ENCODE measurements around the gene GSG1L.

The GSG1L gene

DNA sequence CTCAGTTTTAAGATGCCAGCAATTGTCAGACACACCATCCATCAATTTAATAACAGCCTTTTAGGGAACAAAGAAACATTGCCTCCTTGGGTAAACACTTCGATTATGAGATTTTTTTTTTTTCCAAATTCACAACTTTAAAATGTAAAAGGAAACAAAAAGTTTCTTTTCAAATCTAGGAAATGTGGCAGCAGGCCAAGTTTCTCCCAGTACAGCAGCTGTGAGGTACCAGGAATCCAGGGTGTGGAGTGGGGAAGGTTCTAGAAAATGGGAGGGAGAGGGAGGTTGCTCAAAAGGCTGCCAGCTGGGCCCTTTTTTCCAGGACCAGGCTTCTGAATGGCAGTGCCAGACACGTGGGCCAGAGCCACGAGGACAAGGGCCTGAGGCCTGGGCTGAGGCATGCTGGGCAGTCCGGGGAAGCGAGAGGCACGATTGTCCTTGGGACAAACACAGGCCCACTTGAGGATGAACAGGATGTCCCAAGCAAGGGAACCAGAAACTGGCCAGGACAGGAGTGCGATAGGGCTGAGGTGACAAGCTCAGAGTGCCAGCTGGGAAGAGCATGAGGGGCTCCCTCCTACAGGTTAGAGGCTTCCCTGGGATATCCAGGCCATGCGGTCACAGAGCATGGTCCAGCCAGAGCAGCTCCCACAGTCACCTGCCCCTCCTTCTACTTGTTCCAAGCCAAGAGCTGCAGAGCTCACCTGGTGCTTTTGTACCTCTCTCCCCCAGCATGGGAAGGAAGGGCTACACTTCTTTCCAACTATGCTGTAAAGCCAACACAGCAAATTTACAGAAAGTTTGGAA lies 298.4 kb downstream of the GSG1L start:
- DNase-seq (ENCODE audit: extremely low read depth in 1 of 2, low read depth in 1 of 2) = no peak

DNA sequence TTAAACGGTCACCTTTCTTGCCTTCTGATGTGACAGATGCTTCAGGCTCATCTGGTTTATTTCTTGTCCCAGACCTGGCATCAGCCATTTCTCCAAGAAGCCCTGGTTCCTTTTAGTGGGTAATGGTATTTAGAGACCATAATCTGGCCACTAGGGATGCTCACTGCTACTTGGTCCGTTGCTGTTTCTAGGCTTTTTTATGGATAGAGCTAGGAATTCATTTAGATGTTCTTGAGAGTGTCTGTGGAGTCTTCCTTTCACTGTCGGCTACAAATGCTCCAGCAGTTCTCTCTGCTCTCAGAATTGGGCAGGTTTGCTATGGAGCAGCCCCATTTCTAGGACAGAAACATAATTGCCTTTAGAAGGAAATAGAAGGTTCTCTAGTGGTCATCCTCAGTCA lies 299.1 kb downstream of the GSG1L start:
- no peak for DNase-seq (ENCODE audit: extremely low read depth in 1 of 2, low read depth in 1 of 2)

DNA sequence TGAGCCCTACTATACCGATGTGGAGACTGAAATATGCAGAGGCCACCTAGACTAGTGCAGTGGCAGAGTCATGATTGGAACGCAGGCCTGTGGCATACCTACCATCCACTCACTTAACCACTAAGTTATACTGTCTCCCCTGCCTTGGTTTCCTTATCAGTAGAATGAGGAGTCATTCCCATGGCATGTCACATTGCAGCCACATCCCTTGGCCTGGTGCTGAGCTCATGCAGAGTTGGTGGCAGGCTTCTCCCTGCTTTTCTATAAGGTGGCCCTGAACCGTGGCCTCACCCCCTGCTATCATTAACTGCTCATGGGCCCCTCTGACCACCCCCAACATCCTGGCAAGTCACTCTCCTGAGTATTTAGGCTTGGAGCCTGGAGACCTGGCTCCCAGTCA lies 301.1 kb downstream of the GSG1L start:
- DNase-seq (ENCODE audit: extremely low read depth in 1 of 2, low read depth in 1 of 2) = no peak

DNA sequence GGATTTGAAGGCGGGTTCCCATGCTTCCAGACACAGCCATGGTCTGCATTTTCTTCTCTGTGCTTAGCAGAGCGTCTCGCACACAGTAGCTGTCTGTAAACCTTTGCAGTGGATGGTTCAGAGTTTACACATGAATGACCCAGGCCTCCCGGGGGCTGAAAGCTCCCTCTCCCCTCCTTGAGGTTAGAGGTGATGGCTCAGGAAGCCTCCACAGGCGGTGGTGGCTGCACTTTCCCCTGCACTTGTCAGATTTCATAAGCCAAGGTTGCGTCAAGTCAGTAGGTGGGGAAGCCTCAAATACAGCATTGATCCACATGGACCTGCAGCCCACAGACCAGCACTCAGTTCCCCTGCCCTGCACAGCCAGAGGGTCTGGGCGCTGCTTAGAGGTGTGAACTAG lies 301.7 kb downstream of the GSG1L start:
- DNase-seq (ENCODE audit: extremely low read depth in 1 of 2, low read depth in 1 of 2) = no peak

DNA sequence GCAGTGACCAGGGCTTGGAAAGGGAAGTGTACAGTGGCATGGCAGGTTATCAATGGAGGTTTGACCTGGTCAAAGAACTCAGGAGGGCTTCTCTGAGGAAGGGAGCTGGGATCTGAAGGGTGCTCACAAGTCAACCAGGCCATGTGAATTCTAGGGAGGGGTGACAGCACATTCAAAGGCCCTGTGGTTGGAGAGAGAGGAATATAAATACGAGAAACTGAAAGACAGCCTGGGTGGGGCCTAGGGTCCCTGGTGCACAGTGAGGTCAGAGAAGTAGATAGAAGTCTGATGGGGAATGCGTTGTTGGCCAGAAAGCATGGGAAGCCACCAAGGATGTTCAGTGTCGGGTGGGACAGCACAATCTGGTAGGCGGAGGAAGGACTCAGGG lies 302.7 kb downstream of the GSG1L start:
- DNase-seq (ENCODE audit: extremely low read depth in 1 of 2, low read depth in 1 of 2) = no peak

DNA sequence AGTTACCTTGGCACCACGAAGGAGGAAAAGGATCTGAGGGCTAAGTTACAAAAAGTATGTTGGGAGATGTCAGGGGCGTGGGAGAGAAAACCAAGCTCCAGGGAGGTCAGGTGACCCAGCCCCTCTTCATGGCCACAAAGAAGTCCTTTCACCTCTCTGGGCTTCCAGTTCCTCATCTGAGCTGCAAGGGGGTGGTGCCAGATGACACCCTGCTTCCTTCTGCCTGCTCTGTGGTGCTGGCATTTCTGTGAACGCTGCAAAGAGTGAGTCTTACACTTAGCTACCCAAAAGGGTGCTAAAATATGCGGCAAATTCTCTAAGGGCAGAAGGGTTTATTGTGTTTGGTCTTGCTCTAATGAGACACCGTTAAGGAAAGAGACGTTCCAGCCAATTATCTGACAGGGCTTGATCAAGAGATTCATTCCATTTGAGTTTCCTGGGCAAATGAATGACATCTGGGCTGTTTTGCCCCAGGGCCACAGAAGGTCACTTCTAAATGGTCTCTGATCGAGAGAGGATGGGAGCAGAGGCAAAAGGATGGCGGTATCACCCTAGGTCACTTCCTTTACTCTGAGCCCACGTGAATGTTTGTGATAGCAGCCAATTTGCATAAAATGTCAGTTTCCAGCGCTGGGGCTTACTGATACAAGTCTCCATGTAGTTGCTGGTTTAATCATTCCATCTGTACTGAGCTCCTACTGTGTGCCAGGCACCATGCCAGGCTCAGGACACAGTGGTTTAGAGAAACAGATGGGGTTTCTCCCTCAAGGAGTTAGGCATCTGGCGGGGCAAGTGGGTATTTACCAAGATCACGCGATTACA lies 303.3 kb downstream of the GSG1L start:
- no peak for DNase-seq (ENCODE audit: extremely low read depth in 1 of 2, low read depth in 1 of 2)

DNA sequence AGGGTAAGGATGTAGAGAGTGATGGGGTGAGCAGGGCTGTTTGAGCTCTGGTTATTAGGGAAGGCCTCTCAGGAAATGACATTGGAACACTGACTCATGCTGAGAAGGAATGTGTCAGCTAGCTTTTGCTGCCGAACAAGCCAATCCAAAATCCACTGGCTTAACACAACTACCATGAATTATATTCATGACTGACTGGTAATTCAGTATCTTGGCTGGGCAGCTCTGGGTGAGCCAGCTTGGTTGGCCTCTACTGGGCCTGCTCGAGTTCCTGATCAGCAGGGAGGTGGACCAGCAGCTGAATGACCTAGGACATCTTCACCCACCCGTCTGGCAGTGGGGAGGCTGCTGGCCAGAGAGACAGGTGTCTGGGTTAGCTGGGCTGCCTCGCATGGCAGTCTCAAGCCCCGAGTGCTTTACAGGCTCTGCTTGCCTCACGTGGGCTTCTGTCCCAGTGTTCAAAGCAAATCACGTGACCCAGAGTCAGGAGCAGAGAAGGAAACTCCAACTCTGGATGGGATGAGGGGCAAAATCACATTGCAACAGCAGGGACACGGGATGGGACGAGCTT lies 304.1 kb downstream of the GSG1L start:
- DNase-seq (ENCODE audit: extremely low read depth in 1 of 2, low read depth in 1 of 2) = no peak

DNA sequence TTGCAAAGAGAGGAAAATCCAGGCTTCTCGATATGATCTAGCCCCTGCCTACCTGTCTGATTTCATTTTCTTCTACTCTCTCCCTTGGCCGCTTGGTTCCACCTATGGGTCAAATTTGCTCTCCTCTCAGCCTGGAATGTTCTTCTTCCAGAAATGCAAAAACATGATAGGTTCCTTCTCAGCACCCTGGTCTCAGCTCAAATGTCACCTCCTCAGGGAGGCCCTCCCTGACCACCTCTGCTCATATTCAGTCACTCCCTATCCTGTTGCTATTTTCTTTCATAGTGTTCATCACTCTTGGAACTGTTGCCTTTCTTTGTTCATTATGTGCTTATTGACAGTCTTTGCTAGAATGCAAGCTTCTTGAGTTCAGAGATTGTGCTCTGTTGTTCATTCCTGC lies 305.0 kb downstream of the GSG1L start:
- DNase-seq (ENCODE audit: extremely low read depth in 1 of 2, low read depth in 1 of 2) = no peak

DNA sequence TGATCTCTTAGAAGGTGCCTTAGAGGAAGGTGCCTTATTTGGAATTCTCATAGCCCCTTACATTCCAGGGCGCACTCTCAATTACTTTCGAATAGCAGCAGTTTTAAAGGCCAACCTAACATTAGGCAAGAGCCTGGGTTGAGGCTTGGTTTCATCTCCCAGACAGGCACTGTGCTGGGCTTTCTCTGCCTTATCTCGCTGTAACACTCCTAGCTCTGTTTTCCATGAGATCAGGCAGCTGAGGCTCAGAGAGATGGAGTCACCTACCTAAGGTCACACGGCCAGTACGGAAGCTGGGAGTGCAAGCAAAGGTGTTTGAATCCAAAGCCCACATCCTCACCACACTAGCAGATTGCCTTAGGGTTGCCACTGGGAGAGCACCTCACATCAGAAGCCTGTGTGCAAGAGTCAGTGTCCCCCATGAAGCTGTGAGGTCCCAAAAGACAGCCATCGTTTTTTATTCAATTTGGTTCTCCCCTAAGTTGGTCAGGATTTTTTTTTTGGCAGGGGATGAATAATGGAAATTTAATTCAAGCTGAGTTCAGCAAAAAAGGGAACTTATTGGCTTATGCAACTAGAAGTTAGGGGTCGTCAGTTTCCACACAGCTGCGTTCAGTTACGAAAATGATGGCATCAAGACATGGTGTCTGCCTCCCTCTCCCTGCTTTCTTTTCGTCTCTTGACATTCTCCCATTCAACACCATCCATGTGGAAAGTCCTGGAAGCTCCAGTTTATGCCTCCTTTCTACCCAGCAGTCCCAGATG lies 307.1 kb downstream of the GSG1L start:
- no peak for DNase-seq (ENCODE audit: extremely low read depth in 1 of 2, low read depth in 1 of 2)

DNA sequence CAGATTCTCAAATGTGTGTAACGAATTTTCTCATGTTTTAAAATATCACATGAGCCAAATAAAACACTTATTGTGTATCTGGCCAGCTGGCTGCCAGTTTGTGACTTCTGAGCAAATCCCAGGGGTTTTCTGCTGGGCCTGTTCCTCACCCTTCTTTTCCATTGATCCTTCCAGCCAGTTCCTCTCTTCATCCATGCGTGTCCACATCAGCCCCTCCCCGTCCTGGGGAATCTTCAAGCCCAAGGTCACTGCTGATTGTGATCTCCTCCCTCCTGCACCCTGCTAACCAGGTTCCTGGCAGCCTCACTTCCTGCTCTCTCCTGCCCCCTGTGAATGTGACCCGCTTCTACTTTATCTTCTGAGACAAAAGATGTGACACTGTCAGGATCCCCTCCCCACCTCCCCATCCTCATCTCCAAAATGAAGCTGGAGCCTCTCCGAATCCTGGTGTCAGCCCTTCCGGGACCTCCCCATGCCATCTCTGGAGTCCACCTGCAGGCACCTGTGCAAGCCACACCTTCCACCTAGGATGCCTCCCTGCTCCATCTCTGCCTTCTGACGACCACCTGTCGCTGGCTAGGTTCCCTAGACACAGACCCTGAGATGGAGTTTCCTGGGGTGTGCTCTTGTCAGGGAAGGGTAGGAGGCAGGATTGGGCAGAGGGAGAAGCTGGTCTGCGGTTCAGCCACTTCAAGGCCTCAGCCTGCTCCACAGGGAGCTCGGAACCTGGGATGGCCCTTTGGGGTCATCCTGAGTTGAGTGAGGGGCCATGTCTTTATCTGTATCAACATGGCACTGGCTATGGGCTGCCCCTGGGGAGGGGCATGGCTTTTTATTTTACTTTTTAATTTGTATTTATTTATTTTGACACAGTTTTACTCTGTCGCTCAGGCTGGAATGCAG lies 308.5 kb downstream of the GSG1L start:
- DNase-seq (ENCODE audit: extremely low read depth in 1 of 2, low read depth in 1 of 2) = no peak

DNA sequence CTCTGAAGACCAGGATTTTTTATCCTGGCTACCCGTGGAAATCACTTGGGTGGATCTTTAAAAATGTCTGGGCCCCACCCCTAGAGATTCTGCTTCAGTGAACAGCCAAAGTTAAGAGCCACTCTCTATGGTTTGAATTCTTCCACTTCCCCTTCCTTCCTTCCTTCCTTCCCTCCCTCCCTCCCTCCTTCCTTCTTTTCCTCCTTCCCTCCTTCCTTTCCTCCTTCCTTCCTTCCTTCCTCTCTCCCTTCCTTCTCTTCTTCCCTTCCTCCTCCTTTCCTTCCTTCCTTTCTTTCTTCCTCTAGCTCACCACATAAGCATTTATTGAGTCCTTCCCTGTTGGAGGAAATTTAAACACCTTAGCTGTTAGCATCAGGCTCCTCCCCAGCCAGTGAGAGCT lies 310.0 kb downstream of the GSG1L start:
- no peak for DNase-seq (ENCODE audit: extremely low read depth in 1 of 2, low read depth in 1 of 2)

DNA sequence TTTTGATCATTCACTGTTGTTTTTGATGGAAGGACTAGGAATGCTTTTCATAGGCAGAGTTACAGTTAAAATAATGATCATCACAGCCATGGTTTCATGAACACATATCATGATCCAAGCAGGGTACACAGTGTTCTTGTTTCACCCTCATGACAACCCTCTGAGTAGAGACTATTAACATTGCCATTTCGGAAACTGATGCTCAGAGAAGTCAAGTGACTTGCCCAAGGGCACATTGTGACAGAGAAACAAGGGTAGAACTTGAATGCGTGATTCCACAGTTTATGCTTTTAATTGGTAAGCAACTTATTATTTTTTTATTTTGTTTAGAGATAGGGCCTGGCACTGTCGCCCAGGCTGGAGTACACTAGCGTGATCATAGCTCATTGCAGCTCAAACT lies 311.3 kb downstream of the GSG1L start:
- no peak for DNase-seq (ENCODE audit: extremely low read depth in 1 of 2, low read depth in 1 of 2)

DNA sequence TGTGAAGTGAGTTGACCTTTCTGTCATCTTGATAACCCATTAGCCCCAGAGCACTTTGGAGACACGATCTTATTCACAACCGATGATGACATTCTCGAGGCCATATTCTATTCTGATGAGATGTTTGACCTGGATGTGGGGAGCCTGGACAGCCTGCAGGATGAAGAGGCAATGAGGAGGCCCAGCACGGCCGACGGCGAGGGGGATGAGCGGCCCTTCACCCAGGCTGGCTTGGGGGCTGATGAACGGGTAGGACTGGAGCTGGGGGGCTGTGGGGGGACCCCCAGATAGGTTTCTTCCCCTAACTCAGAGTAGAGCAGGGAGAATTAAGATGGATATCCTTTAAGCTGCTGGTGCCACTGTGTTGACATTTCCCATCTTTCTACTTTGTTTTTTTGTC lies 311.8 kb downstream of the GSG1L start:
- no peak for DNase-seq (ENCODE audit: extremely low read depth in 1 of 2, low read depth in 1 of 2)

DNA sequence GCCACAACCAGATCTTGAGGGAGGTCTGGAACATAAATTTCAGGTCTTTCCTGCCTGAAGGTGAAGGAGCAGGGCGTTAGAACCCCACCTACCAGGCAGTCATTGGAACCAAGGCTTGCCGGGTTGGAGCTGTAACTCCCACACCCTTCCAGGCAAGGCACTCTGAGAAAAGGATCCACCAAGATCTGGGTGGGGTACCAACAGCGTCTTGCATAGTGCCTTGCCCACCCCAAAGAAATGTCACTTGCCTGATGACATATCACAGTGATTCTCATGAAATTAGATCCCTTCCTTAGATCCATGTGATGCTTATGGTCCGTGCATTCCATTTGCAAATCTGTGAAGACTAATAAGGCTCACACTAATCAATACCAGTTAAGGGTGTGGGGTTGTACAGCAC lies 312.3 kb downstream of the GSG1L start:
- no peak for DNase-seq (ENCODE audit: extremely low read depth in 1 of 2, low read depth in 1 of 2)

DNA sequence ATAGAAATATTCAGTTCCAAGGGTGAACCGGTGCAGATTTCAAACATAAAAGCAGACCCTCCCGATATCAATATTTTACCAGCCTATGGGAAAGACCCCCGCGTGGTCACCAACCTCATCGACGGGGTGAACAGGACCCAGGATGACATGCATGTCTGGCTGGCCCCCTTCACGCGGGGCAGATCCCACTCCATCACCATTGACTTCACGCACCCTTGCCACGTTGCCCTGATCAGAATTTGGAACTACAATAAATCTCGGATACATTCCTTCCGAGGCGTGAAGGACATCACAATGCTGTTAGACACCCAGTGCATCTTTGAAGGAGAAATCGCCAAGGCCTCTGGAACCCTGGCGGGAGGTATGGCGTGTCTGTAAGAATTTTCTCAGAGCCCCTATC lies 313.6 kb downstream of the GSG1L start:
- DNase-seq (ENCODE audit: extremely low read depth in 1 of 2, low read depth in 1 of 2) = no peak

DNA sequence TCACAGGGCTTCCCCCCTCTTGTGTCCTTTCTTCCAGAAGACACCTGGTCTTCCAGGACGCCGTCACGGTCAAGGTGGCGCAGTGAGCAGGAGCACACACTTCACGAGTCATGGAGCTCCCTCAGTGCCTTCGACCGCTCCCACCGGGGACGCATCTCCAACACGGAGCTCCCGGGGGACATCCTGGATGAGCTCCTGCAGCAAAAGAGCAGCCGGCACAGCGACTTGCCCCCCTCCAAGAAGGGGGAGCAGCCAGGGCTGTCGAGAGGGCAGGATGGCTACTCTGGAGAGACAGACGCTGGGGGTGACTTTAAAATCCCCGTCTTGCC lies 314.0 kb downstream of the GSG1L start:
- DNase-seq (ENCODE audit: extremely low read depth in 1 of 2, low read depth in 1 of 2) = no peak

DNA sequence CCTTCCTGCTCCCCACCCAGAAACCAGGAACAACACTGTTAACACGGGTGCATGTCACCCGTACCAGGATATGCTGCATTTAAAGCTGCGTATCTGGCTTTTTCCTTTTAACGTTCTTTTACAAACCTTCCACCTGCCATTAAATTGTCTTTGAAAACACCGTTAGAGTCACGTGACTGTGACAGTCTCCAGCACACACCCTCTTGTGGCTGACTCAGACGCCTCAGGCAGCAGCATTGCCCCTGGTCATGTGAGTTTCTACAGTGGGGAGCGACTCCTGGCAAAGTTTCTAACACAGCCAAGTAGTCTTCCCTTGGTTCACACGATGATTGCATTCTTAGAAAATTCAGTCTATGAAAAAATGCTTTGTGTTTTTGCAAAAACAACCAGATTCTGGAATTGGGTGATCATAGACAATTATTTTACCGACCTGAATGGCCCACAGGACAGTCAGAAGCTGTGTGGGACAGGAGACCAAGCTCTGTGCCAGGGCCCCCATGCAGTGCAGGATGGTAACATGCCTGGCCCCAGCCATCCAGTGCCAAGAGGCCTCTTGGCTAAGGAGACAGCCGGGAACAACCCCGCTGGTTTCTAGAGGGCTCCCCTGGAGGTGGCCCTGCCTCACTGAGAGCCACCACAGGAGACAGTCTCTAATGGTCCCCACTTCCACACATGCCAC lies 314.5 kb downstream of the GSG1L start:
- DNase-seq (ENCODE audit: extremely low read depth in 1 of 2, low read depth in 1 of 2) = peak in 1 of 2 donors; percentile 10

DNA sequence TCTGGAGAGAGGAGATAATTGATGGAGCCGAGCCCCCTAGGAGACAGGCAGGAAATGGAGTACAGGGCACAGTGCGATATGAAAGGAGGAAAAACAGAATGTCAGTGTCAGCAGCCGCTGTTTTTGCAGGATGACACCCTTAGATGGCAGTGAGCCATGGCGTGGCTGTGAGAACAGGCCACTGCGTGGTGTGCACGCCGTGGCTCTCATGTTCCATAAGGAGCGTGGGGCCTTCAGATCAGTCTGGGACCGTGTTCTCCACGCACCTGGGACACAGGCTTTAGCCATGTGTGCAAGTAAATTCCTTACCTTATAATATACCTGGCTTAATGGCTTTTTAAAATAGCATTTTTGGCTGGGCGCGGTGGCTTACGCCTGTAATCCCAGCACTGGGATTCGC lies 315.6 kb downstream of the GSG1L start:
- no peak for DNase-seq (ENCODE audit: extremely low read depth in 1 of 2, low read depth in 1 of 2)

DNA sequence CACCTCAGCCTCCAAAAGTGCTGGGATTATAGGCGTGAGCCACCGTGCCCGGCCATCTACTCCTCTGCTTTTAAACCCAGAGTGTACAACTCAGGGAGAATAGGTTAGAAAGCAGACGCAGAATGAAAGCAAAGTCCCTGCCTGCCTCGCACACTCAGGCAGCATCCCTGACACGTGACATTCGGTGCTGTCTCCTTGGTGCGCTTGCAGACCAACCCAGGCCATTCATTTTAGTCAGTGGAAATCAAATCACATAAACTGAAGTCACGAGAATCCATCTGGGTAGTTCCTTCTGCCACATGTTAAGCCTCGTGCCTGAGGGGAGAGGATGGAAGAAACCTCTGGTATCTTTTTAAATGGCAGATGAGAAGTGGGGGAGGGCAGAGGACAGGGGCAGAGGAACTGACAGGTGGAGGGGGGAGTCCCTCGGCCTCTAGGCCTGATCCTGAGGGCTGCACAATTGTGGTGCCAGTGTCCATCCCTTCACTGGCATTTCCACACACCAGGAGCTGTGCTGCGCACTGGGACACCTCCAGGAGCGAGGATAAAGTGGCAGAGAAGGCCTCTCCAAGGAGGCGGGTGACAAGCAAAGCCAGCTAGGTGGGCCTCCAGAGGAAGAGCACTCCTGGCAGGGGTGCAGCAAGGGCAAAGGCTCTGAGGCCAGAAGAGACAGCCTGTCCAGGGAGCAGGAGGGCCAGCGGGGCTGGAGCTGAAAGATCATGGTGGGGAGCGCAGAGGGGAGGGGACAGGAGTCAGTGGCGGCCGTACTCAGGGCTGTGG lies 317.2 kb downstream of the GSG1L start:
- DNase-seq (ENCODE audit: extremely low read depth in 1 of 2, low read depth in 1 of 2) = no peak
